Measurements from ENCODE around the gene MEN1.

- 0 out of 2 replicates have a peak, but pooled peaks have one; percentile 36 for TF ChIP-seq PHF8 (CRISPR knock-in tag; IDR thresholded peaks at IDR 0.05)
- TF ChIP-seq, protein P1, sequence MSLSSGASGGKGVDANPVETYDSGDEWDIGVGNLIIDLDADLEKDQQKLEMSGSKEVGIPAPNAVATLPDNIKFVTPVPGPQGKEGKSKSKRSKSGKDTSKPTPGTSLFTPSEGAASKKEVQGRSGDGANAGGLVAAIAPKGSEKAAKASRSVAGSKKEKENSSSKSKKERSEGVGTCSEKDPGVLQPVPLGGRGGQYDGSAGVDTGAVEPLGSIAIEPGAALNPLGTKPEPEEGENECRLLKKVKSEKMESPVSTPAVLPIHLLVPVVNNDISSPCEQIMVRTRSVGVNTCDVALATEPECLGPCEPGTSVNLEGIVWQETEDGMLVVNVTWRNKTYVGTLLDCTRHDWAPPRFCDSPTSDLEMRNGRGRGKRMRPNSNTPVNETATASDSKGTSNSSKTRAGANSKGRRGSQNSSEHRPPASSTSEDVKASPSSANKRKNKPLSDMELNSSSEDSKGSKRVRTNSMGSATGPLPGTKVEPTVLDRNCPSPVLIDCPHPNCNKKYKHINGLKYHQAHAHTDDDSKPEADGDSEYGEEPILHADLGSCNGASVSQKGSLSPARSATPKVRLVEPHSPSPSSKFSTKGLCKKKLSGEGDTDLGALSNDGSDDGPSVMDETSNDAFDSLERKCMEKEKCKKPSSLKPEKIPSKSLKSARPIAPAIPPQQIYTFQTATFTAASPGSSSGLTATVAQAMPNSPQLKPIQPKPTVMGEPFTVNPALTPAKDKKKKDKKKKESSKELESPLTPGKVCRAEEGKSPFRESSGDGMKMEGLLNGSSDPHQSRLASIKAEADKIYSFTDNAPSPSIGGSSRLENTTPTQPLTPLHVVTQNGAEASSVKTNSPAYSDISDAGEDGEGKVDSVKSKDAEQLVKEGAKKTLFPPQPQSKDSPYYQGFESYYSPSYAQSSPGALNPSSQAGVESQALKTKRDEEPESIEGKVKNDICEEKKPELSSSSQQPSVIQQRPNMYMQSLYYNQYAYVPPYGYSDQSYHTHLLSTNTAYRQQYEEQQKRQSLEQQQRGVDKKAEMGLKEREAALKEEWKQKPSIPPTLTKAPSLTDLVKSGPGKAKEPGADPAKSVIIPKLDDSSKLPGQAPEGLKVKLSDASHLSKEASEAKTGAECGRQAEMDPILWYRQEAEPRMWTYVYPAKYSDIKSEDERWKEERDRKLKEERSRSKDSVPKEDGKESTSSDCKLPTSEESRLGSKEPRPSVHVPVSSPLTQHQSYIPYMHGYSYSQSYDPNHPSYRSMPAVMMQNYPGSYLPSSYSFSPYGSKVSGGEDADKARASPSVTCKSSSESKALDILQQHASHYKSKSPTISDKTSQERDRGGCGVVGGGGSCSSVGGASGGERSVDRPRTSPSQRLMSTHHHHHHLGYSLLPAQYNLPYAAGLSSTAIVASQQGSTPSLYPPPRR (CRISPR knock-in tag; IDR thresholded peaks at IDR 0.05; ENCODE audit: borderline replicate concordance), result no peak
- no peak for TF ChIP-seq YEATS2 (CRISPR knock-in tag; IDR thresholded peaks at IDR 0.05; ENCODE audit: borderline replicate concordance)
- TF ChIP-seq SRF (IDR thresholded peaks at IDR 0.05; ENCODE audit: low read depth, low read length), result no peak
- no peak for TF ChIP-seq ZNF343 (CRISPR knock-in tag; IDR thresholded peaks at IDR 0.05)
- TF ChIP-seq CREM (IDR thresholded peaks at IDR 0.05), result no peak
- TF ChIP-seq CREM (CRISPR knock-in tag; IDR thresholded peaks at IDR 0.05), result no peak
- TF ChIP-seq ZSCAN25 (CRISPR knock-in tag; IDR thresholded peaks at IDR 0.05), result no peak
- TF ChIP-seq, protein P2, sequence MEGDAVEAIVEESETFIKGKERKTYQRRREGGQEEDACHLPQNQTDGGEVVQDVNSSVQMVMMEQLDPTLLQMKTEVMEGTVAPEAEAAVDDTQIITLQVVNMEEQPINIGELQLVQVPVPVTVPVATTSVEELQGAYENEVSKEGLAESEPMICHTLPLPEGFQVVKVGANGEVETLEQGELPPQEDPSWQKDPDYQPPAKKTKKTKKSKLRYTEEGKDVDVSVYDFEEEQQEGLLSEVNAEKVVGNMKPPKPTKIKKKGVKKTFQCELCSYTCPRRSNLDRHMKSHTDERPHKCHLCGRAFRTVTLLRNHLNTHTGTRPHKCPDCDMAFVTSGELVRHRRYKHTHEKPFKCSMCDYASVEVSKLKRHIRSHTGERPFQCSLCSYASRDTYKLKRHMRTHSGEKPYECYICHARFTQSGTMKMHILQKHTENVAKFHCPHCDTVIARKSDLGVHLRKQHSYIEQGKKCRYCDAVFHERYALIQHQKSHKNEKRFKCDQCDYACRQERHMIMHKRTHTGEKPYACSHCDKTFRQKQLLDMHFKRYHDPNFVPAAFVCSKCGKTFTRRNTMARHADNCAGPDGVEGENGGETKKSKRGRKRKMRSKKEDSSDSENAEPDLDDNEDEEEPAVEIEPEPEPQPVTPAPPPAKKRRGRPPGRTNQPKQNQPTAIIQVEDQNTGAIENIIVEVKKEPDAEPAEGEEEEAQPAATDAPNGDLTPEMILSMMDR (CRISPR knock-in tag; IDR thresholded peaks at IDR 0.05), result no peak
- no peak for TF ChIP-seq BHLHE40 (IDR thresholded peaks at IDR 0.05; ENCODE audit: low read length)
- TF ChIP-seq RNF2 (conservative IDR thresholded peaks at IDR 0.05; ENCODE audit: low read depth), result no peak
Measured at GRCh38 chr11:64802370-64803157, 7.8 kb downstream of the MEN1 start.

Data from HepG2 (cell line).